ENCODE measurements around the gene RAB24.

The RAB24 gene

GRCh38 chr5:177333420-177334154, 30.1 kb upstream of the RAB24 start:
- DNase-seq (ENCODE audit: low read depth, low spot score), result no peak

- no peak for DNase-seq (ENCODE audit: low read depth, low spot score)
Observed at GRCh38 chr5:177332896-177333260, 29.4 kb upstream of the RAB24 start.

GRCh38 chr5:177332031-177332895, 28.7 kb upstream of the RAB24 start:
- DNase-seq (ENCODE audit: low read depth, low spot score), result no peak

- DNase-seq (ENCODE audit: low read depth, low spot score), result no peak
Observed at GRCh38 chr5:177330991-177331842, 27.7 kb upstream of the RAB24 start.

GRCh38 chr5:177329883-177330282, 26.4 kb upstream of the RAB24 start:
- no peak for DNase-seq (ENCODE audit: low read depth, low spot score)

GRCh38 chr5:177328545-177329231, 25.2 kb upstream of the RAB24 start:
- no peak for DNase-seq (ENCODE audit: low read depth, low spot score)

- DNase-seq (ENCODE audit: low read depth, low spot score), result no peak
Observed at GRCh38 chr5:177327539-177328522, 24.3 kb upstream of the RAB24 start.

- no peak for DNase-seq (ENCODE audit: low read depth, low spot score)
Observed at GRCh38 chr5:177325868-177326381, 22.4 kb upstream of the RAB24 start.

- DNase-seq (ENCODE audit: low read depth, low spot score), result no peak
Observed at GRCh38 chr5:177320879-177321278, 17.4 kb upstream of the RAB24 start.

GRCh38 chr5:177319913-177320588, 16.5 kb upstream of the RAB24 start:
- DNase-seq (ENCODE audit: low read depth, low spot score), result no peak

- DNase-seq (ENCODE audit: low read depth, low spot score), result no peak
Observed at GRCh38 chr5:177317959-177318377, 14.4 kb upstream of the RAB24 start.

- no peak for DNase-seq (ENCODE audit: low read depth, low spot score)
Observed at GRCh38 chr5:177316005-177316404, 12.5 kb upstream of the RAB24 start.

GRCh38 chr5:177315411-177315810, 11.9 kb upstream of the RAB24 start:
- DNase-seq (ENCODE audit: low read depth, low spot score), result no peak

- DNase-seq (ENCODE audit: low read depth, low spot score), result no peak
Observed at GRCh38 chr5:177314376-177315342, 11.1 kb upstream of the RAB24 start.

- no peak for DNase-seq (ENCODE audit: low read depth, low spot score)
Observed at GRCh38 chr5:177313561-177314259, 10.2 kb upstream of the RAB24 start.

- no peak for DNase-seq (ENCODE audit: low read depth, low spot score)
Observed at GRCh38 chr5:177312649-177313181, 9.2 kb upstream of the RAB24 start.

All from brain pericyte (primary cell).